Measurements from ENCODE around the gene PROK1.

DNA sequence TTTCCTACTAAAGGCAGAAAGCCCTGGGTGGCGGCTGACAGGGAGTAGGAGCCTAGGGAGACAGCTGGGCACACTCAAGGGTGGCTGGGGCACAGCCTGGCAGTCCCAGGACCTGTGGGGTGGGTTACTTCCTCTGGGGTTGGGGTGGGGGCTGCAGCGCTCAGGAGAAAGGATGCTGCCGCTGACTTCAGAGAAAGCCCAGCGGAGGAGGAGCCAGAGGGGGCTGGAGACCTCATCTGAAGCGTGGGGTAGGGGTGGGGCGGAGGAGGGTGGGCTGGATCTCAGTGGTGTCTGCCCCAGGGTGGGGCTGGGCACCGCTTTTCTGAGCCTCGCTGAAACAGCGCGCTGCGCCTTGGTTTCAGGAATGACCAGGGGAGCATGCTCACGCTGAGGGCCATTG, 37.2 kb downstream of the PROK1 start:
- TF ChIP-seq, protein P1, sequence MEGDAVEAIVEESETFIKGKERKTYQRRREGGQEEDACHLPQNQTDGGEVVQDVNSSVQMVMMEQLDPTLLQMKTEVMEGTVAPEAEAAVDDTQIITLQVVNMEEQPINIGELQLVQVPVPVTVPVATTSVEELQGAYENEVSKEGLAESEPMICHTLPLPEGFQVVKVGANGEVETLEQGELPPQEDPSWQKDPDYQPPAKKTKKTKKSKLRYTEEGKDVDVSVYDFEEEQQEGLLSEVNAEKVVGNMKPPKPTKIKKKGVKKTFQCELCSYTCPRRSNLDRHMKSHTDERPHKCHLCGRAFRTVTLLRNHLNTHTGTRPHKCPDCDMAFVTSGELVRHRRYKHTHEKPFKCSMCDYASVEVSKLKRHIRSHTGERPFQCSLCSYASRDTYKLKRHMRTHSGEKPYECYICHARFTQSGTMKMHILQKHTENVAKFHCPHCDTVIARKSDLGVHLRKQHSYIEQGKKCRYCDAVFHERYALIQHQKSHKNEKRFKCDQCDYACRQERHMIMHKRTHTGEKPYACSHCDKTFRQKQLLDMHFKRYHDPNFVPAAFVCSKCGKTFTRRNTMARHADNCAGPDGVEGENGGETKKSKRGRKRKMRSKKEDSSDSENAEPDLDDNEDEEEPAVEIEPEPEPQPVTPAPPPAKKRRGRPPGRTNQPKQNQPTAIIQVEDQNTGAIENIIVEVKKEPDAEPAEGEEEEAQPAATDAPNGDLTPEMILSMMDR (IDR thresholded peaks at IDR 0.05; ENCODE audit: low read length) = no peak
- no peak for TF ChIP-seq EZH2 (IDR thresholded peaks at IDR 0.05; ENCODE audit: borderline replicate concordance, low read length)
